HEK293 (cell line): ENCODE data around the gene BBOX1.

ENCODE experiments used
- CTCF ChIA-PET: fragments of 350-600 bp; formaldehyde crosslinking; extraction: SDS; loops from one replicate; lab custom pipeline; 2021; ENCODE audit warnings: antibody characterized with exemption; lab: Yijun Ruan, JAX
- POLR2A ChIA-PET: fragments of 300-600 bp; formaldehyde crosslinking; extraction: SDS; loops from one replicate; lab custom pipeline; 2020; ENCODE audit warnings: antibody characterized with exemption, inconsistent platforms; lab: Yijun Ruan, JAX
- H3K27ac ChIP-seq: fragments of 200-500 bp; sonication (Bioruptor generic); 2 replicates; pipeline ENCODE4 v1.5.1; 2014; ENCODE audit warnings: low read depth, low read length, control low read depth, inconsistent platforms; ENCODE audit errors: extremely low read depth
- H3K36me3 ChIP-seq, 2 experiments: fragments of 200-500 bp in 1 of 2; sonication (Bioruptor generic) in 1 of 2; 1 replicate in 1 of 2; 2 replicates in 1 of 2; pipeline ENCODE4 v1.5.1; 2014 to 2017; ENCODE audit warnings: inconsistent platforms in 2 of 2, low read length in 2 of 2; ENCODE audit not compliant: control insufficient read depth in 2 of 2, insufficient read depth in 1 of 2
- H3K4me1 ChIP-seq: fragments of 200-500 bp; sonication (Bioruptor generic); 2 replicates; pipeline ENCODE4 v1.5.1; 2014; ENCODE audit warnings: mild to moderate bottlenecking, low read length, inconsistent platforms; ENCODE audit not compliant: control insufficient read depth, insufficient read depth
- H3K4me3 ChIP-seq: 2 replicates; pipeline ENCODE4 v1.5.1; 2011; ENCODE audit warnings: low read depth, mild to moderate bottlenecking, control low read depth, low read length, moderate library complexity
- H3K9me3 ChIP-seq: fragments of 200-500 bp; sonication (Bioruptor generic); 2 replicates; pipeline ENCODE4 v1.5.1; 2014; ENCODE audit warnings: low read depth, low read length, inconsistent platforms; ENCODE audit not compliant: control insufficient read depth, insufficient read depth
- AEBP2 ChIP-seq: fragments of 450-650 bp; formaldehyde crosslinking; IDR thresholded peaks from 2 replicates; pipeline ENCODE4 v1.5.1; 2016; ENCODE audit warnings: missing biosample characterization, missing genetic modification characterization, borderline replicate concordance
- GLI4 ChIP-seq: fragments of 450-650 bp; formaldehyde crosslinking; IDR thresholded peaks from 2 replicates; pipeline ENCODE4 v1.5.1; 2016; ENCODE audit warnings: missing biosample characterization, missing genetic modification characterization
- HOXD13 ChIP-seq: sonication (generic); formaldehyde crosslinking; IDR thresholded peaks from 2 replicates; pipeline ENCODE4 v1.8.0; 2022; ENCODE audit warnings: missing genetic modification reagents, borderline replicate concordance
- KLF8 ChIP-seq: fragments of 450-650 bp; formaldehyde crosslinking; IDR thresholded peaks from 2 replicates; pipeline ENCODE4 v1.5.1; 2016; ENCODE audit warnings: missing biosample characterization, missing genetic modification characterization
- MZF1 ChIP-seq: fragments of 450-650 bp; formaldehyde crosslinking; IDR thresholded peaks from 2 replicates; pipeline ENCODE4 v1.5.1; 2017; ENCODE audit warnings: missing biosample characterization, missing genetic modification characterization, borderline replicate concordance
- PATZ1 ChIP-seq: fragments of 450-650 bp; formaldehyde crosslinking; IDR thresholded peaks from 2 replicates; pipeline ENCODE4 v1.5.1; 2016; ENCODE audit warnings: missing biosample characterization, missing genetic modification characterization
- ZBTB10 ChIP-seq: fragments of 450-650 bp; formaldehyde crosslinking; IDR thresholded peaks from 2 replicates; pipeline ENCODE4 v1.5.1; 2016; ENCODE audit warnings: missing biosample characterization, missing genetic modification characterization
- ZNF23 ChIP-seq: fragments of 450-650 bp; formaldehyde crosslinking; IDR thresholded peaks from 2 replicates; pipeline ENCODE4 v1.5.1; 2016; ENCODE audit warnings: missing biosample characterization, missing genetic modification characterization, borderline replicate concordance
- ZNF239 ChIP-seq: fragments of 450-650 bp; formaldehyde crosslinking; IDR thresholded peaks from 2 replicates; pipeline ENCODE4 v1.5.1; 2016; ENCODE audit warnings: missing biosample characterization, missing genetic modification characterization
- ZNF24 ChIP-seq: fragments of 450-650 bp; formaldehyde crosslinking; IDR thresholded peaks from 2 replicates; pipeline ENCODE4 v1.5.1; 2016; ENCODE audit warnings: missing biosample characterization, missing genetic modification characterization
- ZNF302 ChIP-seq: fragments of 450-650 bp; formaldehyde crosslinking; IDR thresholded peaks from 2 replicates; pipeline ENCODE4 v1.5.1; 2016; ENCODE audit warnings: missing biosample characterization, missing genetic modification characterization, low read depth
- ZNF366 ChIP-seq: fragments of 450-650 bp; formaldehyde crosslinking; conservative IDR thresholded peaks from 2 replicates; pipeline ENCODE4 v1.5.1; 2016; ENCODE audit warnings: missing biosample characterization, missing genetic modification characterization
- ZNF433 ChIP-seq: fragments of 450-650 bp; formaldehyde crosslinking; IDR thresholded peaks from 2 replicates; pipeline ENCODE4 v1.5.1; 2016; ENCODE audit warnings: missing biosample characterization, missing genetic modification characterization, low read depth
- ZNF510 ChIP-seq: fragments of 450-650 bp; formaldehyde crosslinking; IDR thresholded peaks from 2 replicates; pipeline ENCODE4 v1.5.1; 2018; ENCODE audit warnings: mild to moderate bottlenecking, missing genetic modification characterization, missing biosample characterization; ENCODE audit not compliant: insufficient replicate concordance
- ZNF549 ChIP-seq: fragments of 450-650 bp; IDR thresholded peaks from 2 replicates; pipeline ENCODE4 v1.5.1; 2018; ENCODE audit warnings: missing biosample characterization, missing genetic modification characterization, mild to moderate bottlenecking, inconsistent platforms, moderate library complexity
- ZNF558 ChIP-seq: fragments of 450-650 bp; formaldehyde crosslinking; IDR thresholded peaks from 2 replicates; pipeline ENCODE4 v1.5.1; 2016; ENCODE audit warnings: missing biosample characterization, missing genetic modification characterization
- ZNF561 ChIP-seq: fragments of 450-650 bp; IDR thresholded peaks from 2 replicates; pipeline ENCODE4 v1.5.1; 2018; ENCODE audit warnings: missing biosample characterization, missing genetic modification characterization, borderline replicate concordance
- ZNF624 ChIP-seq: fragments of 450-650 bp; formaldehyde crosslinking; IDR thresholded peaks from 2 replicates; pipeline ENCODE4 v1.5.1; 2017; ENCODE audit warnings: missing biosample characterization, missing genetic modification characterization
- ZNF692 ChIP-seq: fragments of 450-650 bp; formaldehyde crosslinking; IDR thresholded peaks from 2 replicates; pipeline ENCODE4 v1.5.1; 2016; ENCODE audit warnings: missing biosample characterization, missing genetic modification characterization
- ZNF704 ChIP-seq: fragments of 450-650 bp; formaldehyde crosslinking; IDR thresholded peaks from 2 replicates; pipeline ENCODE4 v1.5.1; 2016; ENCODE audit warnings: missing biosample characterization, missing genetic modification characterization
- ZNF76 ChIP-seq: fragments of 450-650 bp; formaldehyde crosslinking; IDR thresholded peaks from 2 replicates; pipeline ENCODE4; 2016; ENCODE audit warnings: low read depth, missing biosample characterization, missing genetic modification characterization, borderline replicate concordance
- ZNF837 ChIP-seq: fragments of 450-650 bp; formaldehyde crosslinking; IDR thresholded peaks from 2 replicates; pipeline ENCODE4 v1.5.1; 2016; ENCODE audit warnings: missing biosample characterization, missing genetic modification characterization
- ZSCAN5A ChIP-seq: fragments of 450-650 bp; formaldehyde crosslinking; IDR thresholded peaks from 2 replicates; pipeline ENCODE4 v1.5.1; 2016; ENCODE audit warnings: missing biosample characterization, missing genetic modification characterization

BBOX1 gene

GRCh38 chr11:27025312-27025955 lies 15.2 kb upstream of the BBOX1 start:
- ChIA-PET POLR2A (no interaction called here), CTCF (interaction anchor here (0.5 kb wide), 1 partner anchor 44 kb away, joined by 3 read pairs; no protein-coding TSS in a partner anchor)
- no peak overlapping the region for H3K27ac ChIP-seq
- no peak overlapping the region for H3K4me3 ChIP-seq
- no peaks in the 10 kb centered on the region for H3K9me3 ChIP-seq
- peaks cover 2% of the 10 kb centered on the region; the same call in 1 of the 2 replicates for H3K4me1 ChIP-seq
- TF ChIP-seq ZNF302, result no peak
- no peak for TF ChIP-seq ZNF433 (tag by site-specific recombination)
- no peak for TF ChIP-seq ZNF837 (tag by site-specific recombination)
- TF ChIP-seq ZNF704 (tag by site-specific recombination), result no peak
- TF ChIP-seq HOXD13 (CRISPR knock-in tag), result no peak
- TF ChIP-seq ZNF23 (tag by site-specific recombination), result no peak
- TF ChIP-seq ZNF510 (tag by site-specific recombination), result no peak
- no peak for TF ChIP-seq ZNF561
- TF ChIP-seq ZNF24 (tag by site-specific recombination), result no peak
- no peak for TF ChIP-seq ZNF239 (tag by site-specific recombination)
- no peaks in the 10 kb centered on the region for H3K36me3 ChIP-seq

GRCh38 chr11:27025957-27026733 lies 14.5 kb upstream of the BBOX1 start:
- Histone ChIP-seq H3K9me3 (no peaks in the 10 kb centered on the region), H3K4me1 (no peaks in the 10 kb centered on the region)
- no peak for TF ChIP-seq ZNF76 (tag by site-specific recombination)
- no peak for TF ChIP-seq KLF8 (tag by site-specific recombination)
- TF ChIP-seq ZNF433 (tag by site-specific recombination), result no peak
- no peak for TF ChIP-seq ZNF558 (tag by site-specific recombination)
- TF ChIP-seq ZNF549, result no peak
- TF ChIP-seq AEBP2, result no peak
- TF ChIP-seq ZNF624 (tag by site-specific recombination), result no peak
- TF ChIP-seq GLI4 (tag by site-specific recombination), result no peak
- no peak for TF ChIP-seq ZBTB10 (tag by site-specific recombination)
- no peak for TF ChIP-seq PATZ1
- no peak for TF ChIP-seq ZNF366 (tag by site-specific recombination)
- TF ChIP-seq MZF1 (tag by site-specific recombination), result no peak
- TF ChIP-seq ZSCAN5A (tag by site-specific recombination), result no peak
- TF ChIP-seq ZNF692, result no peak
- TF ChIP-seq, all 188 proteins: peak for 0
- CTCF ChIA-PET, result interaction anchor here (0.6 kb wide), 1 partner anchor 459 kb away, joined by 6 read pairs; no protein-coding TSS in a partner anchor
- Histone ChIP-seq H3K4me3 (no peak overlapping the region), H3K36me3 (no peaks in the 10 kb centered on the region), H3K27ac (no peak overlapping the region)
- POLR2A ChIA-PET, result no interaction called here
